A172 (cell line): ENCODE measurements around the gene RAP1GAP. TPM values are rescaled to one million over a fixed set of nuclear protein-coding genes. Genes with fewer than 3 reads are reported as not detected.
"Not testable (repeated sequence)": the region's sequence is repeated elsewhere in the genome, so short reads cannot be mapped to it uniquely, and the experiment has no call there.

ENCODE experiments used
- DNase-seq: peaks from one replicate; pipeline ENCODE4 v3.0.0-alpha.2; 2015; ENCODE audit warnings: low spot score
- total RNA-seq: library from RNA; depleted of rRNA; stranded (reverse); fragments of >200 nt; shearing (Covaris generic); gene quantifications from 2 replicates; pipeline ENCODE4 v1.2.3, GENCODE V29; 2014

Gene RAP1GAP
- total RNA-seq, 1 experiment from 2014 or later: 1.1 TPM

DNA sequence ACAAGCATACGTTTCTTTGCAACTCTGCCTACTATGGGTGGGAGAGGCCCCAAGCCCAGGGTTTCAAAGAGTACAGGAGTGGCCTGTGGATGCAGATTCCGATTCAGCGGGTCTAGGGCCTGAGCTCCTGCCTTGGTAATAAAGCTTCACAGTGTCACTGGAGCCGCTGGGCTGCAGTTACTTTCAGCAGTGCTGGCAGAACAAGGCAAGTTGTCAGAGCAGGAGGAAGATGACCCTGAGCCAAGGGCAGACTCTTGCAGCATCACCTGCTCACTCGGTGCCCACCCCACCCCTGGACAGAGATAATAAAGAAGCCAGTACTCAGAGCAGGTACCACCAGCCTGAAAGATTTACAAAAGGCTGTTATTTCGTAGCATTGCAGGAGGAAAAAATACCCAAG, 8.0 kb upstream of the RAP1GAP start:
- DNase-seq: no peak

DNA sequence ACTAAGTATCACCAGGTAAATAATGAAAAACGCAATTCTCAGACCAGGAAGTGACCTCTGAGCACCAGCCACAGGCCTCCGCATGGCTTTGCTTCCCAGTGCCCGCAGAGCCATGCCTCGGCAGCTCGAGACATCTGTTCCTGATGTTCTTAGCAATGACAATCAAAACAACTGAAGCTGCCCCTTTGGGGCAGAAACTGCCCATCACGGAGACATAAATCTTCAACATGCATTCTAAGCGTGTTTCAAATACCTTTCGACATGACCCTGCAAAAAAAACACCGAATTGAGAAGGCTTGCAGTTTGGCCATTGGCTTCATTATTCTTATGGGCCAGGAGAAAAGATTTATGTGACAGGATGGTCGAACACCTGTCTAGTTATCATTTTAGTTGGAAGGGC, 5.8 kb upstream of the RAP1GAP start:
- no peak for DNase-seq

DNA sequence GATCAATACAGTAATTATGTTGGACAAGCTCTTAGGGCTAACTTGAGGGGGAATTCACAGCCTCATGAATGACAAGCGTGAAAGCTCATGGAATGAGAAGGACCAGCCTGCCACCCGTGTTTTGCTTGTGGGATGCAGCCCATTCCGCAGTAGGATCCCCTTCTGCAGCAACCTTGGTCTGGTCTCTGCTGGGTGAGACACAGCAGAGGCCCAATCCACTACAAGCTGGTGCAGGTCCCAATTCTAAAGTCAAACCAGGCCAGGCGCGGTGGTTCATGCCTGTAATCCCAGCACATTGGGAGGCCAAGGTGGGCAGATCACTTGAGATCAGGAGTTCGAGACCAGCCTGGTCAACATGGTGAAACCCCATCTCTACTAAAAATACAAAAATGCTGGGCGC, 4.7 kb upstream of the RAP1GAP start:
- not testable (repeated sequence) for DNase-seq

GRCh38 chr1:21673277-21673780, 4.2 kb upstream of the RAP1GAP start:
- DNase-seq: peak; percentile 18

DNA sequence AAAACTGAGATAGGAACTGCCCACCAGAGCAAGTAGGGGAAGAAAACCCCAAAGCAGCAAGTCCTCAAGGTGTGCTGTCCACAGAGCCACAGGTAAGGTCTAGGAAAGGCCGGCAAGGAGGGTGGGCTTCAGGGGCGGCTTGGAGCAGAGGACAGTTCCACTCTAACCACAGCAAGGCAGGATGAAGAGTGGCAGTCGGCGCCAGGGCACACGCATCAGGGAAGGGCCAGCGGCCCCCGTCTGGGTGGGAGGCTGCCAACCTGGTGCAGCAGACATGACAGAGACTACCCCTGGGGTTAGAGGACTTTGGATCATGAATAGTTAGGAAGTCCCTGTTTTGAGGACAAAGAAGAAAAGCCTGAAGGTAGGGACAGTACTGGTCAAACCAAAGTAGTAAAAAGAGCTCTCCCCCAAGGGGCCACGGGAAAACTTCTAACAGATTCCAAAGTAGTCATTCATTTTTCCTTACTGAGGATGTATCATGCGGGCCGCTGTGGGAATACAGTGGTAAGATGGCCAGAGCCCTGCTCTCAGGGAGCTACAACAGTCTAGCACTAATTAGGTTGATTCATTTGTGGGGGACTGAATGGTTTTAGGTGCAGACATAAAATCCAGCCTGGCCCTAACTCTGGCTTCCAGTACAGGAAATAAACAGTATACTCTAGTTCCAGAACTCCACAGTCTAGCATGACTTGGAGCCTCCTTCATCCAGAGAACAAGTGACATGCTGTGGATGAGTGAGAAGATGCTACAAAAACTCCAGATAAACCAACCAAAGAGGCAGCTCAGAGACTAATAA, 3.5 kb upstream of the RAP1GAP start:
- no peak for DNase-seq

DNA sequence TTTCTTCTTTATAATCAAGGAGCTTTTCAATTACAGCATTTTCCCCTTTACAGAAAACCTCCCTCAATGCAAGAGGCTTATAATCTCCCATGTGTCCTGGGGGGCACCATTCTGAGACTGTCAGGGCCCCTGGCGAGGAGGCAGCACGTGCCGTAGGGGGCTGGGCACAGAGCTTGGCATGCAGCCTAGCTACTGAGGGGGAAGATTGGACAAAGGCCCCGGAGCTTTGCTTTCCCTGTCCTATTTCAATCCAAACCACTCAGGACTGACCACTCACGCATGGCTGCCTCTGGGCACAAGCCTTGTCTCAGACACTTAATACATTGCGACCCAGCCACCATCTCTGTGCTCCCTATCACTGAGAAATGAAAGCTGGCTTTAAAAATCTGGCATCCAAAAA, 2.8 kb upstream of the RAP1GAP start:
- DNase-seq: no peak

DNA sequence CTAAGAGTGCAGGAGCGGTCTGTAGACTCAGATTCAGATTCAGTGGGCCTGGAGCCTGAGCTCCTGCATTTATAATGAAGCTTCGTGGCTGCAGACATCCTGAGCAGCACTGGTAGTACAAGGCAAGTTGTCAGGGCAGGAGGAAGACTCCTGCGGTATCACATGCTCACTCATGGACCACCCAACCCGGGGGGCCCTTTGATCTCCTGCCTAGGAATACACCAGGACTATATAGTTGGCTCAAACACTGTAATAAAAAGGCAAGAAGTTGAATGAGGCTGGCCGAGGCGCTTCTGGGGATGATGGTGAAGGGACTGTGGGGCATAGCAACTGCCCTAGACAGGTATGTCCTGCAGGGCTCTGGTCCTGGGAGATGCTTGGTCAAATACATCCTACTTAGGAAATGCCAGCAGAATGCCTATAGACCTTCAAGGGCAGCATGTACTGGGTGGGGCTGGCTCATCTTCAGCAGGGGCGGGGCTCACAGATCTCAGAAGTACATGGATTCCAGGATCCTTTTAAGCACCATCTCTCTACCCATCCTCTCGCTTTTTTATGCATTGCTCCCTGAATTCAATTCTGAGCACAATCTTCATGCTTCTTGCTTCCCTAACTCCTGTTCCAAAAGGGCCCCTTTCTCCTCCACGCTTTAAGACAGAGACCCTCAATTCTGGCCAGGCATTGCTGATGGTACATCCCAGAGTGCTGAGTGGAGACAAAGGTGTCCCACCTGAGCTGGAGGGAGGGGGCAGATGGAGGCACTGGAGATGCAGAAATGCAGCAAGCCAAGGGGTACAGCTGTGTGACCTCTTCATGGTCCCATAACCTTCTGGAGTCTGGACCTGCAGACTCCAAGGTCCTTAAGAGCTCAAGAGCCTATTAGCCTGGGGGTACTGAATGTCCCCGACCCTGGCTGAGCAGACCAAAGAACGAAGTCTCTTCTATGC, 2.1 kb upstream of the RAP1GAP start:
- DNase-seq: no peak

DNA sequence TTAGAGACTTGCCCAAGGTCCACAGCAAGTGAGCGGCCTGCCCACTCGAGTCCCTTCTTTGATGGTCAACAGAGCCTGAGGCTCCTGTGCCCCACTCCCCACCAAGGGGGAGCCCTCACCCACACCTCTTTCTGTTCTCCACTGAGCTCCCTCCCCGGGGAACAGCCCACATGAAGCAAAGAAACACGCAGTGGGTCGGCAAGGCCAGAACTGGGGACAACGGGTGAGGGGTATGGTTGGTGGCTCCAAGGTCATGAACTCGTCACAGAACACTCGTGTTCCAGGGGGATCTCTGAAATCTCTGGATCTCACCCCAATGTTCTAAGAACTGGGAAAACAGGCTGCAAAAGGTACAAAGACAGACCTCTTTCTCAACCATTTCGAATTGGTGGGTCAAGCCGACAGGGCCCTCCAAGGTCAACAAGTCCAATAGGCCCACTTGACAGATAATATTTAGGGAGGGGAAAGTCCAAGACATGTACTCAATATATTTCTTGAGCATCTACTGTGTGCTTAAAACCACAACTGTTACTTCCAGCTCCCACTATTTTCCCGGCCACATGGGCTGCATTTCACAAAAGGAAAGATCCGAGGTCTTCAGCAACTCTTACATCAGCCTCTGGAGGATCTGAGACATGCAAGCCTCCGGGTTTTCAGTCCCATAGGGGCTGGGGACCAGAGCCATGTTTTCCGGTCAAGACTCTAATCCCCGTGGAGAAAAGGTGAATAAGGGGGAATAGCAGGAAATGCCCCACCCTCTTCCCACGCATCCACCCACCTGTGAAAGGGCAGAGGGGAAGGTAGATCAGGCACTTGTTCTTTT, 1.1 kb upstream of the RAP1GAP start:
- DNase-seq: no peak

GRCh38 chr1:21668951-21669257, 253 bp downstream of the RAP1GAP start:
- DNase-seq: no peak

DNA sequence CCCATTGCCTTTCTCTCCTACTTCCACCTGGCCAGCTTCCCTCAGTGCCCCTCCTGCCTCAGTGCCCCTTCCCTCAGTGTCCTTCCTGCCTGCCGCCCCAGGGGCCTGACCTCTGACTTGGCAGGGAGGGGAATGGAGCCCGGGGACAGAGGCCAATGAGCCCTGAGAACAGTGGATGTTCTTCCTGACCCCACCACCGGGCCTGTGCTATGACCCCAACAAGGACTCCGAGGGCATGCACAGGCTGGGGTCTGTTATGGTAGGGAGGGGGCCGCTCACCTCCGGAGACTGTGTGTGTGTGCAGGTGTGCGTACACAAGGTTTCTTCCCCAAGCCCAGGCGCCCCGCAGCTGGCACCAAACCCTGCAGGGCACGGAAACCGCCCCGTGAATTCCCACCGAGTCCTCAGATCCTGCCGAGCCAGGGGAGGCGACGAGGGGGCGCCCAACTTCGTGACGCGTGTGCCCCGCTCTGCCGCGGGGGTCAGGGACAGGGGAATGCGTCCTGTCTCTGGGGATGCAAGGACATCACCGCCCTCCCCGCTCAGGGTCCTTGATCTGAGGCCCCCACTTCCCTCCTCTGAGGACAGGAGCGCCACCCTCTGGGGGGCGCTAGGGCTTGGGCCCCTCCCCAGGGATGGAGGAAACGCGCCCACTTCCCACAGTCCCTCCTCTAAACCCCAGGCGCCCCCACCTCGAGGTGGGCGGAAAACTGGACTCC, 766 bp downstream of the RAP1GAP start:
- DNase-seq: no peak

GRCh38 chr1:21667348-21668231, 1.6 kb downstream of the RAP1GAP start:
- no peak for DNase-seq

DNA sequence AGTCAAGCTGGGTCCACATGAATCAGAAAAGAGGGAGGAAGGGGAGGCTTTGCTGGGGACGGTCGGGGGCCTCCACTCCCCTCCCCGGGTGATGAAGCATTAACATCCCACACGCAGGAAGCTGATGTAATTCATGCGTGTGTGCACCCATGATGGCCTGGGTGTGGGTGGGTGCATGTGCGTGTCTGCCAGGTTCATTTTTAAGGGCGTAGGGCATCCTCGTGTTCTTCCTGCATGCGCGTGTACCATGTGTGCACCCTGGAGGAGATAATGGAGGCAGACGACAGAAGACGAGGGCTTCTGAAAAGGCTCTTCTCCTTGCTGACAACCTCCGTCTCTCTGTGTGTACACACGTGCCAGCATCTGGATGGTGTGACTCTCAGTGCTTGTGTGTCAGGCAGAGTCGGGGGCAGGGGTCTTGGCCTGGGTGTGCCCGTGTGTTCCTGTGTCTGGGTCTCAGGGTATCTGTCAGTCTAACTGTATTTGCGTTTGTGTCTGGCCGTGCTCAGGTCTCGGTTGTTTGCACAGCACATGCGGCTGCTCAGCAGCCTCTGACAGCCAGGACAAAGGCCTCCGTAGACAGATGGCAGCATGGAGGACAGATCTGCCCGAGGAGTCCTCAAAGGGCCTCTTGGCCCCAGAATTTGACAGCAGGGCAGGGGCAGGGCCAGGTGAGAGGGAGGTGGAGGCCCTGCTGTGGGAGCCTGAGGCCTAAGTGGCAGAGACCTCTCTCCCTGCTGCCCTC, 2.4 kb downstream of the RAP1GAP start:
- no peak for DNase-seq

DNA sequence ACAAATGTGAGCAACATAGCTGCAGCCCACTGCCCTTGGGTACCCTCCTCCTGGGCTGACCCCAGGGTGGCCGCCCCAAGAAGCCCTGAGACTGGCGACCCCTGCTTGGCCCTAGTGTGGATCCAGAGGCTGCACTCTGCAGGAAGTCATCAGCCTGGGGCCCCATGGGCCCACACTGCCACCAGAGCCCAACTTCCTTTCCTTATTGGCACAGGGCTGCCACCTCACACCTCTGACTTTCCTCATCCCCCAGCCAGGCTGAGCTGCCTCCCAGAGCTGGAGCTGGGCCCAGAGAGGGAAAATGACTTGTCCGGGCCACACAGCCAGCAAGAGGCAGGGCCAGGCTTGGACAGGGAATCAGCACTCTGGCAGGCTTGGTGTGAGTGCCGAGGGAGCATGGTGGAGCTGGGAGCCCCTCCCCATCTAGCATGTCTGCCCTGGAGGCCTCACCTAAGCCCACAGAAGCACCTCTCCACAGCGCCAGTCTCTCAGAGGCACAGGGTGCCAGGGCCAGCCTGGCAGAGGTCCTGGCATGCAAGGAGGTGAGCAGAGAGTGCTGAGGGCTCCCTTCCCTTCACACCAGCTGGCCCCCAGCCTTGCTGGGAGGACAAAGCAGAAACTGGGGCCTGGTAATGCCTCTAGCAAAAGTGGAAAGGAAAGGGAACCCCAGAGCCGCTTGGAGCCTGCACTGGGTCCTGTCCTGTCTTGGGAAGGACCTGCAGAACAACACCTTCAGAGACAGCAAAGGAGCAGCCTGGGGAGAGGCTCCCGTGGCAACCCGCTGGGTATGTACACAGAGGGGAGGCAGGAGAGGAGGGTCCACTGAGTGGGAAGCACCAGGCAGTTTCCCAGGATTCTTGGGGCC, 3.2 kb downstream of the RAP1GAP start:
- no peak for DNase-seq

- no peak for DNase-seq
These were observed 4.2 kb downstream of the RAP1GAP start for GRCh38 chr1:21664806-21665588.

- no peak for DNase-seq
These were observed 5.0 kb downstream of the RAP1GAP start for GRCh38 chr1:21663951-21664805.

- DNase-seq: no peak
These were observed 5.8 kb downstream of the RAP1GAP start for GRCh38 chr1:21663248-21663950.
